HG02943 (cell line): ENCODE measurements around the gene RPL18.
"Not testable (repeated sequence)": the region's sequence is repeated elsewhere in the genome, so short reads cannot be mapped to it uniquely, and the experiment has no call there.

Source experiments
- ATAC-seq: cut with Tn5 transposase; IDR thresholded peaks from one replicate; pipeline ENCODE4 v1.9.1; 2021; ENCODE audit warnings: mild to moderate bottlenecking, low read depth, moderate library complexity; ENCODE audit not compliant: unreplicated experiment

RPL18 gene

DNA sequence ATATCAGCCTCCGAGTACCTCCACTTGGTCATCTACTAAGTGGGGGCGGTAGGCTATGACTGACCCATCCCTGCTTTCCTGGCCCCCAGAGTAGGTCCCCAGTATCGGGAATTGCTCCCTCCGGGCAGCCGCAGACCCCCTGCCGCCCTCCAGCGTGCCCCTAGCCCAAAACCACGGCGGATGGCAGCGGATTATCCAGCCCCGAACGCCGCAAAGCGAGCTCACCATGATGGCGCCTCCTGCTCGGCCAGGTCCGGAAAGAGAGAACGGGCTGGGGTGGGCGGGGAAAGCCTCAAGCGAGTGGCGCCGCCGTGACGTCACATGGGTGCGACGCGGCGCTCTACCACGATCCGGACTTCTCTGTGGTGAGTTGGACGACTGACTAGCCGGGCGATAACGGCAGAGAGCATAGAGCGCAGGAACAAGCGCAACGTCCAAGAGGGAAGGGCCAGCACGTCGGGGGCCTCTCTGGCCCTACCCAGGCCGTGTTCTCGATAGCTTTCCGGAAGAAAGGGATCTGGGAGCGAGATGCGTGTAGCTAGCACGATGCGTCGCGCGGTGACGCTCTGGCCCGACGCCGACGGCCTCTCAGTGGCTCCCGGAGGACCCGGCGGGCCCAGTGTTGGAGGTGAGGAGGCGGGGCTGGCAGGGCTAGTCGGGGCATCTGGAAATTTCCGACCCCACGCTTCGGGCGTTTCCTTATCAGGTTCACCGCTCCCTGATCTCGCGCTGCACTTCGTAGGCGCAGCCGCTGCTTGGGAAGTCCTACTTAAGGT, at the start of gene RPL18, which contains the start of gene SPHK2:
RPL18 (minus strand) TSS at position 263 of the 776 bp plus-strand sequence; CDS start at position 228, 35 bp downstream.
SPHK2 (plus strand) TSS at position 591 of the 776 bp plus-strand sequence. CDS start 1,009 bp downstream, outside the sequence.
- peak; percentile 86 for ATAC-seq

DNA sequence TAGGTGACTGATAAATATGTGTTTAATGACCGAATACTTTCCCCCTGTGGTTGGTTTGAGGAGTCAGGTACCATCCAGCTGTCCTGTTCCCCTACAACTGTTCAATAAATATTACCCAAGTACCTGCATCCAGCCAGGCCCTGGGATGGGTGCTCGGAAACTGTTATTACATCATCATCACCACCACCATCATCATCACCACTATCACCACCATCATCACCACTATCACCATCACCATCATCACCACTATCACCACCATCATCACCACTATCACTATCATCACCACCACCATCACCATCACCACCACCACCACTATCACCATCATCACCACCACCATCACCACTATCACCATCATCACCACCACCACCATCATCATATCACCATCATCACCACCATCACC, 49.8 kb upstream of the RPL18 start:
- no peak for ATAC-seq

DNA sequence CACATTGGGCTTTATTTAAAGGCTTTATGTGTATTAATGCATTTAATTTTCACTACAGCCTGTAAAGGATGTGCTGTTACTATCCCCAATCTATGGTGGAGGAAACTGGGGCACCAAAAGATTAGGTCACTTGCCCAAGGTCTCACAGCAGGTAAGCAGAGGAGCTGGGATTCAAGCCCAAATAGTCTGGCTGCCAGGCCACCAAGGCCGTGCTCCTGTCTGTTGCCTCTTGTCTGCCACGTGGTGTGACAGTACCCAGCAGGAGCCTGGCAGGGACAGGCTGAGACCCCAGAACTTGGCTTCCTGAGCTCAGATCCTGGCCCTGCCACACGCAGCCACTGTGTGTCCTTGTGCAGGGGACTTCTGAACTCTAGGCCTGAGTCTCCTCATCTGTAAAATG, 49.4 kb upstream of the RPL18 start:
- ATAC-seq, result no peak

DNA sequence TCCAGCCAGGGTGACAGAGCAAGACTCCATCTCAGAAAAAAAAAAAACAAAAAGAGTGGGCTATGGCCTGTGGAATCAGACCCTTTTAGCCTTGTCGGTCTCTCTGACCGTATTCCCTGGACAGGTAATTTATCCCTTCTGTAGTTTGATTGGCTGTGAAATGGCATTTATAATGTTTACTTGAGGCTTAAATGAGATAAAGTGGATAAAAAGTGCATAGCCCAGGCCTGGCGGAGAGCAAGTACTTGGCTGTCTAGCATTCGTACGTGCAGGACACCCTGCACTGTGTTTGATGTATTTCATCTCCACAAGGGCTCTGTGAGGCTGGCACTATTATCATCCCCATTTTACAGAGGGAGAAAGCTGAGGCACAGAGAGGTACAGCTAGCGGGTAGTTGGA, 46.8 kb upstream of the RPL18 start:
- ATAC-seq, result no peak

DNA sequence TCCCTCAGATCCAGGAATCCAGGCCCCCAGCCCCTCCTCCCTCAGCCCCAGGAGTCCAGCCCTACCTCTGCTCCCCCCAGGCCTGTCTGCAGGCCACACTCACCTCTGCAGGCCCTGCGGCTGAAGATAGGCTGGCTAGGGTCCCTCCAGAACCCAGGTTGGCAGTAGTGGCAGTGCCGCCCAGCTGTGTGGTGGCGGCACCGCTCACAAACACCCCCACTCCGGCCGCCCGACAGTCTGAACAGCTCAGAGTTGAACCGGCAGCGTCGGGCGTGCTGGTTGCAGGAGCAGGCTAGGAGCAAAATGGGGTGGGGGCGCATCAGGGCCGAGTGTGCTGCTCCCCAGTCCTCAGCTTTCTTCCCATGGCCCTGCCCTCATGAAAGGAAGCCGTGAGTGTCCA, 45.5 kb upstream of the RPL18 start:
- no peak for ATAC-seq

DNA sequence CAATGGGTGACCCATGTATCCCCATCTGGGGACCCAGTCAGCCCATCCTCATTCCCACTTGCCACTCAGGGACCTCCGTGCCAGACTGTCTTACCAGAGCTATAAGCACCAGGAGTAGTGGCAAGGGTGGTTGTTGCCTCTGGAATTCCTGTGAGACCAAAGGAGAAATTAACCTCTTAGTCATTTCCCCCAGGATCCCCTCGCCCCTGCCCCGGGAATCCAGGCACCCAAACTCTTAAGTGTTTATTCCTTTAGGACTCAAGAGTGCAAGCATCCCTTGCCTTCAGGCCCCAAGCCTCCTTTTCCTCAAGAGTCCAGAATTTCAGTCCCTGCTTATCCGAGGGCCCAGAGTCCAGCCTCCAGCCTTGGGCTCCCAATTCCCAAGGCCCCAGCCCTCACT, 44.7 kb upstream of the RPL18 start:
- ATAC-seq, result no peak

DNA sequence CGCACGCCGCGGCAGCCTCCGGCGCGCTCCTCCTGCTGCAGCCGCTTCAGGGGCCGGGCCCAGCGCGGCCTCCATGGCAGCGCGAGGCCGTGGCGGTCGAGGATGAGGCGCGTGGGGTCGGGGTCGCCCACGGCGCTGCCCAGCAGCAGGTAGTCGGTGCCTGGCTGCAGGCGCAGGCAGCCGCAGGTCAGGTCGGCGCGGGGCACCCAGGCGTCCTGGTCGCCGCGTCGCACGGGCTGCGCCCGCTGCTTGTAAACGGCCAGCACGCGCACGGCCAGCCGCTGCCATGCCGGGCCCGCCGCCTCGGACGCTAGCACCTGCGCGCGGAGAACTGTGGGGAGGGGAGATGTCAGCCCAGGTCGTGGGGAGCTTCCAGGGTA, 42.7 kb upstream of the RPL18 start:
- ATAC-seq, result no peak

DNA sequence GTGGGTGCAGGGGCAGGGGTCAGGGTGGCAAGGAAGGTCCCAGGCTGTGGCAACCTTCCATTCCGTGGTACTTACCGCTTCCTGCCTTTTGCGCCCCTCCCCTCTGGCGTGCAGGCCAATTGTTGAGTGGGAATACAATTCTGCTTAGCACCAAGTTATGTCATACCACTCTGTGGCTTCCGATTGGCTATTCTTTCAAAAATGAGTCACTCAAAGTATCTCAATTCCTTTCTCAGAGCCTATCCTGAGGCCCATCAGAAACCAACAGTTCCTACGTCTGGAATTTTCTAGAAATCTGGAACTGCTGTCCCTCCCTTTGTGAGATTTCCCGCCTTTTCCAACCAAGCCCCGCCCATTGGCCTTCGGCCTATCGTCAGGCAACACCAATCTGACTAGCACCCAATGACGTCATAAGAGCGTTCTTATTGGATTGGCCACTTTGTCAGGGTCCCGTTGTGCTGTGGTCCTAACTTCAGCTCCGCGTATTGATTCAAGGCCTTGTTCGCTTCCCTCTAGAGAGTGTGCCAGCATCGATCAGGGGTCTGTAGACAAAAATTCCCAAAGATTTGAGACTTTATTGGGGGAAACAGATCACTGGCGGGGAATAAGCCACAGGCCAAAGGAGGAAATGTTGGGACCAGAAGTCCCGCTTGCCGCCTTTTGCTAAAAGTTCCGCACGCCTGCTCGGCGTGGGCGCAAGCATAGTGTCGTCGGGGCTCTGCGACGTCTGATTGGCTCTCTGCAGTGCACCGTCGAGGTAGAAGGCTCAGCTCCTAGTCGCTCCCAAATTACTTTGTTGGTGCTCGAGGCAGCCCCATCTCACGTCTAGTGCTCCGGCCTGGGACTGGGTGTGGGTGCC, 42.1 kb upstream of the RPL18 start:
- ATAC-seq, result no peak

DNA sequence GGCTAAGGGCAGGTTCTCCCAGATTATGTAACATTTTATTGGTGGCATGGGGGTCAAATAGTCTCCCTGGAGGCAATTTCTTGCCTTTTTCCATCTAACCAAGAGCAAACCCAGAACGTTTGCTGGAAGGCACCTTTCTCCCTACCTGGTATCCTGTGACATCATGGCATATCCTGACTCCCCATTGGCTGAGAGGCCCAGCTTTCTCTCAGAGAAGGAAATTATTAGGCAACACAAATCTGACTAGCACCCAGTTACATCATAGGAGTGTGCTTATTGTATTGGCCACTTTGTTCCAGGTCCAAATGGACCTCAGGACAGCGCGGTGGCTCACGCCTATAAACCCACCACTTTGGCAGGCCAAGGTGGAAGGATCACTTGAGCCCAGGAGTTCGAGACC, 40.8 kb upstream of the RPL18 start:
- ATAC-seq, result no peak

DNA sequence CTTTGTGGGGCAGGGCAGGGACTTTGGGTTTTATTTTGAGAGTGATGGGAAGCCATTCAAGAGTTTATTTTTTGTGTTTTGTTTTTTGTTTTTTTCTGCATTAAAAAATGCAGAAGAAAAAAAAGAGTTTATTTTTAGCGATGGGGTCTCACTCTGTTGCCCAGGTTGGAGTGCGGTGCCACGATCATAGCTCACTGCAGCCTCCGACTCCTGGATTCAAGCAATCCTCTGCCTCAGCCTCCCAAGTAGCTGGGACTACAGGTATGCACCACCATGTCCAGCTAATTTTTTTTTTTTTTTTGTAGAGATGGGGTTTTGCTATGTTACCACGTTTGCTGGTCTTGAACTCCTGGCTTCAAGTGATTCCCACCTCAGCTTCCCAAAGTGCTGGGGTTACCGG, 39.5 kb upstream of the RPL18 start:
- no peak for ATAC-seq

DNA sequence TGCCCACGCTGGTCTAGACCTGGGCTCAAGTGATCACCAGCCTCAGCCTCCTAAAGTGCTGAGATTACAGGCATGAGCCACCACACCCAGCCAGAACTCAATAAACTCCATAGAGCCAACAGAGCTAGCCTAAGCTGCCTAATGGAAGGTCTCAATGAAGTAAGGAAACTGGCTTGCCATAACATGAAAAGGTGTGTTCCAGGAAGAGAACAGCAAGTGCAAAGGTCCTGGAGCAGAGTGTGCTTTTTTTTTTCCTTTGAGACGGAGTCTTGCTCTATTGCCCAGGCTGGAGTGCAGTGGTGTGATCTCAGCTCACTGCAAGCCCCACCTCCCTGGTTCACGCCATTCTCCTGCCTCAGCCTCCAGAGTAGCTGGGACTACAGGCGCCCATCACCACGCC, 38.9 kb upstream of the RPL18 start:
- ATAC-seq, result not testable (repeated sequence)

DNA sequence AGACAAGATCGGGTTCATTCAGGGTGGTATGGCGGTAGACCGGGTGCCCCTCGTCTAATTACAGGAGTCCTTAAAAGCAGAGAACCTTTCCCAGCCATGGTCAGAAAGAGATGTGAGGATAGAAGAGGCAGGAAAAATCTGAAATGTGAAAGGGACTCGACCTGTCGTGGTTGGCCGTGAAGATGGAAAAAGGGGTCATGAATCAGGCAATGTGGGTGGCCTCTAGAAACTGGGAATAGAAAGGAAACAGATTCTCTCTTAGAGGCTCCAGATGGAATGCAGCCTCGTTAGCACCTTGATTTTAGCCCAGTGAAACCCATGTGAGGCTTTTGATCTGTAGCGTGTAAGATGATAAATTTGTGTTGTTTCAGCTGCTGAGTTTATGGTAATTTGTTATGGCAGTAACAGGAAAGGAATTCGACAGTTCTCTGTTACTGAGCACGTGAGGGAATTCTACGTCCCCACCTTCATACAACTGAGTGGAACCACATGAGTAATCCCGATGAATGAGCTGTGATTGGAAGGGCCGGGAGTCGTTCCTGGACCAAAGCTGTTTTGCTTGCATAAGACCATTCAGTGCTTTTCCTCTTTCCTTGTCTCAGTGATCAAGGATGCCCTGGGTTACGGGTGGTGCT, 38.0 kb upstream of the RPL18 start:
- no peak for ATAC-seq

DNA sequence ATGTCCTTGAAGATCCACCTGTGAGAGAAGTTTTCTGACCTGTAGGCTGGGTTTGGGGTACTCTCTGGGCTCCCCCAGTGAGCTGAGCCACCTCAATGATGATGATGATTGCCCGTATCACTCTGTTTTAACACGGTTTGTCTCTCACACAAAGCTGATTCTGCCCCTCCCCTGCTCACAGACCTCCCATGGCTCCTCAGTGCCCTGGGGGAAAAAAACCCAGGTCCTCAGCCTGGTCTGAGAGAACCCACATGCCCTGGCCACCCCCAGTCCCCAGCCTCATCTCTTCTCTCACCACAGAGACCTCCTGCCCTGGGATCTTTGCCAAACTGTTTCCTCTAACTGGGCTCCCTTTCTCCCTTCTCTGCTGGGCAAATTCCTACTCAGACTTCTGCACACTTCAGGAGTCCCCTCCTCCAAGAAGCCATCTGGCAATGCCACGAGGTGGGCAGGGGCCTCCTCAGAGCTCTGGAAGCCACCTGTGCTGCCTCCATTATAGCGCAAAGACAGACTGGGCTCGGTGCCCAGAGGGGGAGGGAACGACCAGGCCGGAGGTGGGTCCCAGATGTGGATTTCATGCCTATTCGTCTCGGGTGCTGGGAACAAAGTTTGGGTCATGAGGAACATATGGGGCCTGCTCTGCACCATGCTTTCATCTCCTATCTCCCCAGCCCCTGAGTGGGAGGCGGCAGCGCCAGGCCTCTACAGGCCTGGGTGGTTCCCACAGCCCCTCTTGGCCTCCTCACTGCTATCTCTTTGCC, 35.5 kb upstream of the RPL18 start:
- ATAC-seq, result no peak

DNA sequence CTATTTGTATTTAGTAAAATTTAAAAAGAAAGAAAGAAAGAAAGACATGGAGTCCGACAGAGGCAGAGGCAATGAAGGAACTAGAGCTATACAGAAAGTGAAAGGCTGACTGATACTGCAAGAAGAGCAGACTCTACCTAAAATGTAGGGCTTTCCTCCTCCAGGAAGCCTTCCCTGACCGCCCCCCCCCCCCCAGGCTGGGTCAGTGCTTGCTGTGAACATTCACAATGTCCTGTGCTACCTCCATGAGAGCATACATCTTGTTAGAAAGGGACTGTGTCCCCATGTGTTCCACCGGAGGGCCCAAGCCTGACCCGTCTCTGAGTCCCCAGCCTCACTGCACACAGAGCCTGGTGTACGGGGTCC, 32.7 kb upstream of the RPL18 start:
- ATAC-seq, result no peak

DNA sequence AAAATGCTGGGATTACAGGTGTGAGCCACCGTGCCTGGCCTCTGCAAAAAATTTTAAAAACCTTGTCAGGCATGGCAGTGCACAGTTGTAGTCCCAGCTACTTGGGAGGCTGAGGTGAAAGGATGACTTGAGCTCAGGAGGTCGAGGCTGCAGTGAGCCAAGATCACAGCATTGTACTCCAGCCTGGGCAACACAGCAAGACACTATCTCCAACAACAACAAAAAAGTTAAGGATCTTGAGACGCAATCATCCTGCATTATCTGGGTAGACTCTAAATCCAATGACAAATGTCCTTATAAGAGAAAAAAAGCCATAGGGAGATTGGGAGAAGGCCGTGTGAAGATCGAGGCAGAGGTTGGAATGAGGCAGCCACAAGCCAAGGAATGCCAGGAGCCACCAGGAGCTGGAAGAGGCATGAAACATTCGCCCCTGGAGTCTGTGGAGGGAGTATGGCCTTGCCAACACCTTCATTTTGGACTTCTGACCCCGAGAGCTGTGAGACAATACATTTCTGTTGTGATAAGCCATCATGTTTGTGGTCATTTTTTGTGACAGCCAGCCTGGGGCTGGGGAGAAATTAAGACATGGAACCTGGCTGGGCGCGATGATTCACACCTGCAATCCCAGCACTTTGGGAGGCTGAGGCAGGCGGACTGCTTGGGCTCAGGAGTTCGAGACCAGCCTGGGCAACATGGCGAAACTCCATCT, 32.1 kb upstream of the RPL18 start:
- no peak for ATAC-seq

DNA sequence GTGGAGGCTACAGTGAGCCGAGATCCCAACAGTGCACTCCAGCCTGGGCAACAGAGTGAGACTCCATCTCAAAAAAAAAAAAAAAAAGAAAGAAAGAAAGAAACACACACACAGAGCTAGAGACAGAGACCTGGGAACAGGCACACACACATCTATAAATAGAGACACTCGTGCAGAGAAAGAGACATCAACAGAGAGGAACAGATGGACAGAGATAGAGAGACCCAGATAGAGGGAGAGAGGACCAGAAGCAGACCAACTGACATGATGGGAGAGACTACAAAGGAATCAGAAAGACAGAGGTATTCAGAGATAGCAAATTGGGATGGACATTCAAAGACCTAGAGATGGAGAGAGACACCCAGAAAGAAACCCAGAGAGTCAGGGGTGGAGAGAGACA, 29.2 kb upstream of the RPL18 start:
- ATAC-seq, result no peak

DNA sequence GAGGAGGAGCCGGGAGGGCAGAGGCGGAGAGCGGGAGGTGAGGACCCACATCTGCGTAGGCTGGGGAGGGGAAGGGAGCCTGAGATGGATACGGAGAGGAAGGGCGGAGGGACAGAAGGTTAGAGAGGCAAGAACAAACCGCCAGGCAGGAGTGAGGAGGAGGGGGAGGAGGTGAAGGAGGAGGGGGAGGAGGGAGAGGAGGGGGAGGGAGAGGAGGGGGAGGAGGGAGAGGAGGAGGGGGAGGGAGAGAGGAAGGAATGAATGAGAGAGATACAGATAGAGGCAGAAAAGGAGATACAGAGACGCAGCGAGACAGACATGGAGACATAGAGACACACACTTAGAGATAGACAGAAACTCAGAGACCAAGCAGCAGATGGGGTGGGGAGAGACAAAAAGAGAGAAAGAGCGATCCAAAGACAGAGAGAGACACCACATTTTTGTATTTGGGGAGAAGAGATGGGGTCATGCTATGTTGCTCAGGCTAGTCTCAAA, 27.8 kb upstream of the RPL18 start:
- ATAC-seq, result no peak

DNA sequence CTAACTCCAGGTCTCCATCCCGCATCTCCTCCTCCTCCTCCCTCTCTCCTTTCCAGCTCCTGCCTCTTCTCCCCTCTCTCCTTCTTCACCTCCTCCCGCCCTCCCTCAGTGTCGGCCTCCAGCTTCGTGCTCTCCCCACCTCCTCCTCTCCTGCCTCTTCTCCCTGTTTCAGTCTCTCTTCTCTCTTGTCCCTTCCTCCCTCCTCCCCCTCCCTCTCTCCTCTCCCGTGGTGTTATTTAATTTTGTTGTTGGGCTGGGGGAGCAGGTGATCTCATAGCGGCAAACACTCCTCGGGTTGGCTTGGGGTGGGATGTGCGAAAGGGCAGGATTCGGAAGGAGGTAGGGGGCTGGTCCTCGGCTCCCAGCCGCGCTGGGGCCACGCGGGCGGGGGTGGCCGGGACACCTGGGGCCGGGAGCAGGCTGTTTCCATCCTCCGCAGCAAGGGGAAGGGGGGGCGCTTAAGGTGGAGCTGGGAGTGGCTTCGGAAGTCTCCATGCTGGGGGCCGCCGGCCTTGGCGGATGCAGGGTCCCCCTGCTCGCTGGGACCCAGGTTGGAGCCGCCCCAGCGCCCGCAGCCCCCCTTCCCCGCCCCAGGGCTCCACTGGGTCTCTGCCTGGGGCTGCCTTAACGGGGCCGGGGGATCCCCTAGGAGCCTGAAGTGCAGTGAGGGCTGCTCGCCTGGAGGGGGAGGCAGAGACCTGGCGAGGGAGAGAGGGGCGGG, 27.2 kb upstream of the RPL18 start, which contains the start of gene CA11:
CA11 (minus strand) TSS at position 187 of the 721 bp plus-strand sequence. CDS start 555 bp downstream, outside the sequence.
- ATAC-seq, result no peak

DNA sequence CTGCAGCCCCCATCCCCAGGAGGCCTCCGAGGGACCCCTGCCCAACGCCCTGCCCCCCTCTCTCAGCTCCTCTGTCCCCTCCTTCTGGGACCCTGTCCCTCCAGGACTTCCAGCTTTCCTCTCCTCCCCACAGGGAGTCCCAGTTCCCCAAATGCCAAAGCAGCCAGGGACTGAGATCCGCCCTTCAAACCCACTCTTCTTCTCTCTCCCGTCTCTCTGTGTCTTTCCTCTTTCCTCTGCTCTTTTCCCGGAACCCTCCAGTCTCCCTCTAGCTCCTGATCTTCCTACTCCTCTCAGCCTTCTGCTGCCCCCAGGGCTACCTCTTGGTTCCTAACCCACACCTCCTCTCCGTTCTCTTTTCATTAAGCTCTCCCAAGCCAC, 26.6 kb upstream of the RPL18 start:
- ATAC-seq, result no peak
